ENCODE measurements around the gene ANXA8.

- TF ChIP-seq CTCF (IDR thresholded peaks at IDR 0.05): no peak
- no peak for TF ChIP-seq POLR2A (IDR thresholded peaks at IDR 0.05)
Observed at GRCh38 chr10:47449102-47449978, 34.6 kb downstream of the ANXA8 start.
